Stimulated activated CD4-positive, alpha-beta T cell treated with anti-CD3 and anti-CD28 coated beads, Interleukin-12 subunit alpha, Interleukin-12 subunit beta, amount 100 ng/mL, for 48 hours (primary cell): ENCODE results near the gene ABCC3.

Experiments used
- DNase-seq, 3 donors: peaks; one replicate each; pipeline ENCODE4 v3.0.0-alpha.2; 2020; ENCODE audit warnings: low read depth in 2 of 3, low spot score in 1 of 3

The ABCC3 gene

DNA sequence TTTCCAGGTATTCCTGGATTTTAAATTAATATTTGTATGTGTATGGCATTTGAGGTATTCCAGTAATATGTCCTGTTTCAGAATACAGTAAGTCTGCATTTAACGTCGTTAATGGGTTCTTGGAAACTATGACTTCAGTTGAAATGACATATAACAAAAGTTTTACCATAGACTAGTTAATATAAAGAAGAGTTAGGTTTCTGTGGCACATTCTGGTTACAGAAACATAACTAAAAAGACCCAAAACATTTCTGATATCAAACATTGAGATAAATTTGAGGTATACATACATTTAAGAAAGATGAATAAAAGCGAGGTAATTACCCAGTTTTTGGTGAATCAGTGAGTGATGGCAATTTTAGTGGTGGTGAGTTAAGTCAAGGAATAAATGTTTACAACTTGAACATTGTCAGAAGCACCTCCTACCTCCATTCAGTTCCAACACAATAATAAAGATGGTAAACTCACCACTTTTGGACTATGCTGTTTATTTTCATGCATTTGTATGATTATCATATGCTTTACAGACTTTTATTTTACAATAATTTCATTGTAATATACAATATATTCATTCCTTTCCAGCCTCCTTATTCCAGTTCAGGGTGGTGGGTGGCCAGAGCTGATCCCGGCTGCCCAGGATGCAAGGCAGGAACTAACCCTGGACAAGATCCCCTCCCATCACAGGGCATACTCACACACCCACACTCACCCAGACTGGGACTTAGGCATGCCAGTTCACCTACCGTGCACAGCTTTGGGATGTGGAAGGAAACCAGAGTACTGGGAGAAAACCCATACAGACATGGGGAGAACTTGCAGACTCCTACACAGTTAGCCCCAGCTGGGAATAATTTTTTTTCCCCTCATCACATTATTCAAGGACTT is 94.4 kb downstream of the ABCC3 start:
- no peak for DNase-seq

GRCh38 chr17:50731575-50732460 is 97.1 kb downstream of the ABCC3 start:
- no peak for DNase-seq

GRCh38 chr17:50735287-50735686 is 100.6 kb downstream of the ABCC3 start:
- DNase-seq: no peak

GRCh38 chr17:50737118-50737698 is 102.5 kb downstream of the ABCC3 start:
- peak in 1 of 3 donors; percentile 20 for DNase-seq

- DNase-seq: no peak
Observed at GRCh38 chr17:50739098-50739497, 104.4 kb downstream of the ABCC3 start.
